ENCODE results near the gene HOXA9.

- no peak for TF ChIP-seq CTCF (IDR thresholded peaks at IDR 0.05; ENCODE audit: control extremely low read depth in 1 of 3, insufficient read depth in 1 of 3, low read depth in 1 of 3, low read length in 3 of 3)
- no peak for TF ChIP-seq EP300 (IDR thresholded peaks at IDR 0.05; ENCODE audit: borderline replicate concordance in 1 of 2, low read depth in 2 of 2, low read length in 2 of 2)
- no peak for TF ChIP-seq EGR1 (IDR thresholded peaks at IDR 0.05; ENCODE audit: borderline replicate concordance, low read depth, low read length)
- TF ChIP-seq TAF1 (IDR thresholded peaks at IDR 0.05; ENCODE audit: low read depth, low read length): no peak
- TF ChIP-seq CEBPB (IDR thresholded peaks at IDR 0.05; ENCODE audit: low read depth, low read length): no peak
- no peak for TF ChIP-seq POLR2A (IDR thresholded peaks at IDR 0.05; ENCODE audit: control extremely low read depth in 1 of 2, low read depth in 2 of 2, low read length in 2 of 2)
- no peak for TF ChIP-seq SP1 (IDR thresholded peaks at IDR 0.05; ENCODE audit: low read depth, low read length)
- TF ChIP-seq BACH1 (IDR thresholded peaks at IDR 0.05; ENCODE audit: low read length): no peak
- no peak for TF ChIP-seq JUND (IDR thresholded peaks at IDR 0.05; ENCODE audit: low read length)
- TF ChIP-seq RFX5 (IDR thresholded peaks at IDR 0.05; ENCODE audit: borderline replicate concordance, low read depth, low read length): no peak
- TF ChIP-seq SUZ12 (IDR thresholded peaks at IDR 0.05; ENCODE audit: low read length): no peak
- TF ChIP-seq POLR2AphosphoS5 (IDR thresholded peaks at IDR 0.05; ENCODE audit: low read depth, low read length): no peak
- no peak for TF ChIP-seq CHD2 (IDR thresholded peaks at IDR 0.05; ENCODE audit: low read length)
- no peak for TF ChIP-seq MAX (IDR thresholded peaks at IDR 0.05)
Measured at GRCh38 chr7:27160145-27160545, 5.2 kb downstream of the HOXA9 start.

Data from H1 (cell line).